Activated naive CD8-positive, alpha-beta T cell (primary cell): ENCODE measurements around the gene SOX21.

Experiments
- H3K27ac Mint-ChIP-seq: one replicate; pipeline ENCODE4 v1.8.0; 2021; ENCODE audit warnings: mixed read lengths
- H3K27me3 Mint-ChIP-seq: one replicate; pipeline ENCODE4 v1.8.0; 2021; ENCODE audit warnings: mixed read lengths
- H3K36me3 Mint-ChIP-seq: one replicate; pipeline ENCODE4 v1.8.0; 2021; ENCODE audit warnings: mixed read lengths
- H3K4me1 Mint-ChIP-seq: one replicate; pipeline ENCODE4 v1.8.0; 2021; ENCODE audit warnings: low read depth, mixed read lengths
- H3K4me3 Mint-ChIP-seq: one replicate; pipeline ENCODE4 v1.8.0; 2021; ENCODE audit warnings: mild to moderate bottlenecking, mixed read lengths
- H3K9me3 Mint-ChIP-seq: one replicate; pipeline ENCODE4 v1.8.0; 2021; ENCODE audit warnings: low read depth, mixed read lengths

The SOX21 gene

DNA sequence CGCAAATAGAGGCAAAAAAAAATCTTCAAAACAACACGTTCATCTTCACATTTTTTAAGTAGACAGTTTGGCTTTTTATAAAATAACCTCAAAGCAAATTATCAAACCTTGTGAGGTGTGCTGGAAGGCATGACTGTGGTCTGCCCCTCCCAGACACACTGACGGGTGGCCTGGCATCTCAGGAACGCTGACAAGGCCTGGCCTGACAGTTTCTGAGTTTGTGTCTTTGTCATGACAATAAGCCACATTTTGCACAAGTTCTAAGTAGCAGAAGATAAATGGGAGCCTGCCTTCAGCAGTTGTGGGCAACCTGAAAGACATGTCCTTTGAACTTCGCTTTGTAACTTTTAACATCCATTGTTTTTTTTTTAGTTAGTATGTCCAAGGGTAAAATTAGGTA is 38.5 kb downstream of the SOX21 start:
- H3K27ac Mint-ChIP-seq, result no peak overlapping the region
- no peaks in the 10 kb centered on the region for H3K36me3 Mint-ChIP-seq
- no peaks in the 10 kb centered on the region for H3K4me1 Mint-ChIP-seq
- H3K4me3 Mint-ChIP-seq, result no peak overlapping the region
- H3K27me3 Mint-ChIP-seq, result peaks cover 3% of the 10 kb centered on the region
- H3K9me3 Mint-ChIP-seq, result no peaks in the 10 kb centered on the region

DNA sequence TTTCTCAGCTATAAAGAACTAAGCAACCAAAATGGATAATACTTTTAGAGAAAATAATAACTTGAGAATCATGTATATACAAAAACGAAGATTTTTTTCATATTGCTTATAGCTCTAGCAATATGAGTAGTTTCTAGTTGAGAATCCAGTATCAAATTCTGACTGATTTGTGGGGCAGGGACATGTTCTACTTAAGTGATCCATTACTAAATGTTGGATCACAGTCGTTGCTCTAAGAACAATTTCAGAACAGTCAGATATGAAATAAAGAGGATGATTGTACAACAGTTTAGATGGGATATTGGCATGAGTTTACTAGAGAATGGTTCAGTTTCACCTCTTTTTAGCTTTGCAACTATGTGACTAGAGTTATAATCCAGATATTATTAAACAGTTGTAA is 39.9 kb downstream of the SOX21 start:
- no peak overlapping the region for H3K27ac Mint-ChIP-seq
- H3K9me3 Mint-ChIP-seq, result no peaks in the 10 kb centered on the region
- H3K27me3 Mint-ChIP-seq, result no peaks in the 10 kb centered on the region
- H3K4me1 Mint-ChIP-seq, result peaks cover 14% of the 10 kb centered on the region
- H3K4me3 Mint-ChIP-seq, result no peak overlapping the region
- H3K36me3 Mint-ChIP-seq, result no peaks in the 10 kb centered on the region

DNA sequence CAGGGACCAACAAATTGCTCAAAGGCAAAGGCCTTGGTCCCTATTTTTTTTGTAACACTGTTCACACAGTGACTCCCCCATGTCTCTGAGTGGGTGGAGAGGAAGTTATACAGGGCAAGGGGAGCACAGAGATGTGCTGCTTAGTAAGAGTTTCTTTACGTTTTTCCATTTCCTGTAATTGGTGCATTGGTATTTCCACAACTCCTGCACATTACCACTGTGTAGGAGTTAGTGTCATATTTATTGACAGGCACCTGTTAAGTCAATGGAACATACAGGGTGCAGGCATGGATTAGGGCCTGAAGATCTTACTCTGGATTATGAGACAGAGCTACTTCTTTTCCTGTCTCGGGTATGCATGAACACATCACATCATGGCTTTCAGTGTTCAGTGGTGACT is 45.2 kb downstream of the SOX21 start:
- Mint-ChIP-seq H3K27me3 (peaks cover 10% of the 10 kb centered on the region), H3K27ac (peak overlapping the region; percentile 84), H3K4me3 (peak overlapping the region; percentile 57), H3K36me3 (no peaks in the 10 kb centered on the region), H3K9me3 (no peaks in the 10 kb centered on the region), H3K4me1 (peaks cover 39% of the 10 kb centered on the region)

DNA sequence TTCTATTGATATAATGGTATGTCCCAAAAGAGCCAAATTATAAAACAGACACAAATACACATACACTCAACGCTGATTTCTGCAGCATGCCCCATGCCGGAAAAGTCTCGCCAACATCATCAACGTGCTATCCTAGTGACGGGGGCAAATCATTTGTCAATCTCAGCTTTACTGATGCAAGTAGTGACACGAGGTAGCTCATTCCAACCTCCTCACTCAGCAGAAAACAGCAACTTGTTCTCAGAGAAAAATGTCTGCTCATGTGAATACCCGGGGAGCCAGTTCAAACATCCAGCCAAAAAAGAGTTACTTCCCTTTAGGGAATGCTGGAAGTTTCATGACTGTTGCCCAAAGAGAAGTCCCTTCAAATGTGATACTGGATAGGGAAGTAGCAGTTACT is 46.3 kb downstream of the SOX21 start:
- H3K36me3 Mint-ChIP-seq, result no peaks in the 10 kb centered on the region
- no peak overlapping the region for H3K27ac Mint-ChIP-seq
- no peak overlapping the region for H3K4me3 Mint-ChIP-seq

DNA sequence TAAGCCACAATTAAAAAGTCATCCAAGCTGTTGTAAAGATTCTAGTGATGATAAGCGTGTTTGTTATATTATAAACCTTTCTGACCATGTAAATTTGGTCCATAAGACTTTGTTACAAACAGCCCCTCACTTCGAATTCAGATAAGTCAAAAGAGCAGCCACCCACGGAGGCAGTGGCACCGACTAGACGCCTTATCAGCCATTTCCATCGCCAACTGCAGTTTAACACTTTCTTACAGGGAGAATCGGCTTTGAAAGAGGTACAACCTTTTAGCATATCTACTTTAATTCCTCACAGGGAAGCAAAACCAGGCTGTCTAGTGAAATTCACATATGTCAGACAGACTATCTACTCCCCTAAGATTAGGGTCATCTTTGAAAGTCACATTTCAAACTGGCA is 47.5 kb downstream of the SOX21 start:
- Mint-ChIP-seq H3K4me1 (peaks cover 42% of the 10 kb centered on the region), H3K36me3 (no peaks in the 10 kb centered on the region), H3K27ac (no peak overlapping the region), H3K9me3 (no peaks in the 10 kb centered on the region), H3K4me3 (no peak overlapping the region), H3K27me3 (peaks cover 17% of the 10 kb centered on the region)

More for the DNA sequence above, 46.3 kb downstream of the SOX21 start:
- Mint-ChIP-seq H3K27me3 (peaks cover 16% of the 10 kb centered on the region), H3K4me1 (peaks cover 42% of the 10 kb centered on the region), H3K9me3 (no peaks in the 10 kb centered on the region)

DNA sequence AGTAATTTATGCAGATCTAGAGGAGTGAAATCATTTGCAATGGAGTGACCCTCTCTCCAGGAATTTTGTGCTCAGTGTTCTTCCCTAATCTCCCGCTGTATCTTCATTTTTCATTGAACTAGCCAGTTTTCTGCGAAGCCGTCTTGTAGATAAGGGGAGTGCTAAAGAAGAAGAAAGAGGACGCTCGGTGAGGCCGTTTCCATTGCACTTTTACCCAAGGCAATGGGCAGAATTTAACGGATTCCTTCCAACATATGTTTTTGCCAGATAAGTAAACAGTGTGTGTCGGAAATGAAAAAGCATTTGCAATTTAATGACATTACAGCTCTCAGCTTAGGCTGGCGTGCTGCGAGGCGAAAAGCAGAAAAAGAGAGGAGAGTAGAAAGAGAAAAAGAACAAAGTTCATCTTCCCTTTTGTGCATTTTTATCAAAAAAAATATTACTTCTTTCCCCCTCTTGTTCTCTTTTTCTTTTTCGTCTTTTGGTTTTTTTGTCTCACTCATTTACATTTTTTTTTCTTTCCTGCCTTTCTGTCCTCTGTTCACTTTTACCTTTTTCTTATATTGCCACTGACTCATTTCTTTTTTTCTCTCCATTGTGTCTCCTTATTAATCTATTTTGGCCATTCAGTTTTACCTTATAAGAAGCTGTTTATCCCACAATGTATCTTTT is 49.9 kb downstream of the SOX21 start:
- Mint-ChIP-seq H3K27ac (no peak overlapping the region), H3K9me3 (no peaks in the 10 kb centered on the region), H3K36me3 (no peaks in the 10 kb centered on the region), H3K4me3 (peak overlapping the region; percentile 54), H3K4me1 (peaks cover 28% of the 10 kb centered on the region), H3K27me3 (peaks cover 17% of the 10 kb centered on the region)

DNA sequence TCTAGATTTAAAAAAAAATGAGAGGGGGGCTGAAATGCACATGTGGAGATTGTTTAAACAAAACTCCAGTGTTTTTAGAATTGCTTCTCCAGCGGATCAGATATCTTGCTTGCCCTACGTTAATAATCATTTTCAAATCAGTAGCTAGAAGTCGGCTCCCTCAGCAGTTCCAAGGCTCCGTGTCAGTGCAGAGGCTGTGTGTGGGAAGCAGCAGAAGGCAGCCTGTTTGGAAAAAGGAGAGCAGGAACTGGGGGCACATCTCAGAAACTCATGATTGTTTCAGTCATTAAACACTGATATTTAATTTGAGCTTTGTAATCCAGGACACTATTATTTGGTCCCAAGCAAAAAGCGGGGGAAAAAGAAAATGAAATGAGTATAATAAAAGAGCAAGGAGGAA is 50.9 kb downstream of the SOX21 start:
- H3K27ac Mint-ChIP-seq, result no peak overlapping the region
- peaks cover 17% of the 10 kb centered on the region for H3K27me3 Mint-ChIP-seq
- H3K4me3 Mint-ChIP-seq, result no peak overlapping the region
- H3K4me1 Mint-ChIP-seq, result peaks cover 25% of the 10 kb centered on the region
- no peaks in the 10 kb centered on the region for H3K36me3 Mint-ChIP-seq
- no peaks in the 10 kb centered on the region for H3K9me3 Mint-ChIP-seq

DNA sequence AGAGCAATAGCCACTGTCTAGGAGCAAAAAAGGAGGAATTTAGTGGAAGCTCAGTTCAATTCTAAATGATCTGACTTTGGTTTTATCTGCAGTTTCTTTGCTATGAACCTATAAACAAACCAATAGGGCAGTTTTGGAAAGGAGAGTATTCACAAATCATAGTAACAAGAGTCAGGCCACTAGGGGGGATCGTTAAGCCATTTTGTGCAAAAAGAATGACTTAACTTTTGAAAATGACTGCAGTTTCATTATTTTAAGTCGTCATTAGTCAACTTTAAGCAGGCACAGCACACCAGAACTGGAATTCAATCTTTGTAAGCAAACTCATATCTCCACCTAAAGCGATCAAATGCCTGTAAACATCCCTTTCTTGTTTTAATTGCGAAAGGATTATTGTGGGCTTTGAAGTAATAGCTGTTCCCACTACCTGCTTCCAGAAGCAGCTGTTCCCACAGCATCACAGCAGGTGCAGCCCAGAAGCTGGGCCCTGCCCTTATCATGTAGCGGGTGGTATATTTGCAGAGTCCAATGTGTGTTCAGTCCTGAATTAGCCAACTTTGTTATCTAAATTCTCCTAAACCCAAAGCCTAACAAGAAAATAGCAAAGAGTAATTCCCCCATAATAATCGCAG is 51.5 kb downstream of the SOX21 start:
- Mint-ChIP-seq H3K27me3 (peaks cover 17% of the 10 kb centered on the region), H3K36me3 (no peaks in the 10 kb centered on the region), H3K27ac (no peak overlapping the region), H3K4me3 (no peak overlapping the region), H3K4me1 (peaks cover 20% of the 10 kb centered on the region), H3K9me3 (no peaks in the 10 kb centered on the region)
